GM21367 (cell line): ENCODE results near the gene CREB5.
A peak's percentile ranks its signal among the peaks of the same experiment; 100 is the strongest.
"Not testable (repeated sequence)": the region's sequence is repeated elsewhere in the genome, so short reads cannot be mapped to it uniquely, and the experiment has no call there.

Experiments used
- ATAC-seq: cut with Tn5 transposase; IDR thresholded peaks from one replicate; pipeline ENCODE4 v1.9.1; 2021; ENCODE audit not compliant: unreplicated experiment

CREB5 gene

DNA sequence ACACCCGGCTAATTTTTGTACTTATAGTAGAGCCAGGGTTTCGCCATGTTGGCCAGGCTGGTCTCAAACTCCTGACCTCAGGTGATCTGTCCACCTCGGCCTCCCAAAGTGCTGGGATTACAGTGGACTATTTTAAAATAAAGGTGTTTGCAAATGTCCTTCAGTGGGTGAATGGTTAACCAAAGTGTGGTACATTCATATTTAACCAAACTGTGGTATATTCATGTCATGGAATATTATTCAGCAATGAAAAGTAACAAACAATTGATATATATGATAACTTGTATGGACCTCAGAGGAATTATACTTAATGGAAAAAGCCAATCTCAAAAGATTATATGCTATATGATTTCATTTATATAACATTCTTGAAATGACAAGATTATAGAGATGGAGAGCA, 190.0 kb downstream of the CREB5 start:
- no peak for ATAC-seq

DNA sequence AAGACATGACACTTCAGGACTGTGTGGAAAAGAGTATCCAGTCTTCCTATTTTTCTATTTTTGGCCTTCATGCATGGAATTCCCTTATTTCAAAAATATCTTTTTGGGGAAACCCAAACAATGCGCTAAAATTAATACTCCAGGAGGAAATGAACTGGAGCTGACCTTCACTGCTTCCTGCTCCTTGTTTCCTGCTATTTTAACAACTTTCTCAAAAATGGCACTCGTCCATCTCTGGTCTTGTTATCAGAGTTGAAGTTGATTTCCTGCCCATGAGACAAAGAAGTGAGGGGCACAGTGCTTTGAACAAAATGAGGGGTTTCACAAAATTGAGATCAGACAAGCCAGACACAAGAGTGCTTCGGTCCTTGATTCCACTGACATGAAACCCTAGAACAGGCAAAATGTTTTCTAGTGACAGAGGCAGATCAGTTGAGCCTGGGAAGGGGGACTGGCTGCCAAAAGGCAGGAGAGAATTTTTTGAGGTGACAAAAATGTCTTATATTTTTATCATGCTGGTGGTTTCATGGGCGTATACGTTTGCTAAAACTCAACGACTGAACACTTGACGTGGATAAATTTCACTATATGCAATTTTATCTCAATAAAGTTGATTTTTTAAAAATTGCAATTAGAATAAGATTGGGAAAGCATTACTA, 193.2 kb downstream of the CREB5 start:
- ATAC-seq = no peak

DNA sequence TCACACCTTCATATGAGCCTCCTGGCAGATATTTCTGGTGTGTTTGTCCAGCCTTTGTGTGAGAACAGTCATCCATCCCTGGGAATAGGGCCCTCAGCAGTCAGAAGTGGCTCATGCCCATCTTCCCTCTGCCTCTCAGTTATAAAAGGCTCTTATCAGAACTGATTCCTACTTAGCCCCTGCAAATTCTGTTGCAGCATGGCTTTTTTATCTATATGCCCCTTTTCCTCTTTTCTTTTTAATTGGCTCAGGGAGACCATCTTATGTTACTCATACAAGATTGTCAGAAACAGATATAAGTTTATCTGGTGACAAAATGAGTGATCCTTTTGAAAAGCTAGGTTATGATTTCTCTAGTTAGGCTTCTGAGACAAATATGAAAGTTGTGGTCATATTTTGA, 194.1 kb downstream of the CREB5 start:
- no peak for ATAC-seq

DNA sequence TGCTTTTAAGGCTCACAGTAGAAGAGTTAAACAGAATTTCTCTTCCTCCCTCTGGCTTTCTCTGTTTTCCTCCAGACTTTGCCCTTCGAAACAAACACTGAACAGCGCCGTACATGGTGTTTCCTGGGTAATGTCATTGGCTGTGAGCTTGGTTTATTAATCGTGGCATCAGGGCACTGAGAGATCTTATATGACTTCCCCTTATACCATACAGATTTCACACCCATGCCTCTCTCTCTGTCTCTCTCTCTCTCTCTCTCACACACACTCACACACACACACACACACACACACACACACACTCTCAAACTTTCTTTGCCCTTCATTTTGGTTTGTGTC, 195.5 kb downstream of the CREB5 start:
- ATAC-seq = no peak

DNA sequence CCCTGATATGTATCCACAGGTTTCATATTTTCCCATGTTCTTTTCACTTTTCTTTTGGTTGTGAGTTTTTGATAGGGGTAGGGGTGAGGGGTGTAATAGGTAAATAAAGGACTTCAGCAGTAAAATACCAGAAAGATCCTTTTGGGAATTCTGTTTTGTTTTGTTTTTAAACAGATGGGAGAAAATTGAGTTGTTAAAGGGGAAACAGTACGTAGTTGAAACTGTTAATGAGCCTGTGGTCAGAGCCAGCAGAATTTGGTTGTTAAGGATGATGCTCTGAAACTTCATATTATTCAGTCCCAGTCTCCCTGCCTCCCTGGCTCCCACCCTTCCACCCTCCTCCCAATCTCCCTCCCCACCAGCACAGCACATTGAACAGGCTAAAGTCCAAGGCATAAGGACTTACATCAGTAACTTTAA, 195.9 kb downstream of the CREB5 start:
- ATAC-seq = no peak

DNA sequence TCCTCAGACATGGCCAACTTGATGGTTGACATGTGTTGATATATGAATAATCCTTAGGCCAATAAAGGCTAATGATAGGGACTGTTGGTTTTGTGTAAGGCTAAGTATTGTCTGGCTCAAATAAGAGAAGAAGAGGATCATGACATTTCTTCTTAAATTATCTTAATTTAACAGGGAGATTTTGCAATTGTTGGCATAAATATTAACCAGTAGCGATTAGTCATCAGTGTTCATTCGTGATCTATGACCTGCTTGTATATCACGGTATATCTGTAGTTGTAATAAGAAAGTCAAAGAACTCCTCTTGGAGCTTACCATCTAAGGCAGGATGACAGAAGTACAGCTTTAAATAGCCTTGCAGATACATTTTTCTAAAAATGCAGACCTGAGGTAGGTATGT, 196.4 kb downstream of the CREB5 start:
- no peak for ATAC-seq

DNA sequence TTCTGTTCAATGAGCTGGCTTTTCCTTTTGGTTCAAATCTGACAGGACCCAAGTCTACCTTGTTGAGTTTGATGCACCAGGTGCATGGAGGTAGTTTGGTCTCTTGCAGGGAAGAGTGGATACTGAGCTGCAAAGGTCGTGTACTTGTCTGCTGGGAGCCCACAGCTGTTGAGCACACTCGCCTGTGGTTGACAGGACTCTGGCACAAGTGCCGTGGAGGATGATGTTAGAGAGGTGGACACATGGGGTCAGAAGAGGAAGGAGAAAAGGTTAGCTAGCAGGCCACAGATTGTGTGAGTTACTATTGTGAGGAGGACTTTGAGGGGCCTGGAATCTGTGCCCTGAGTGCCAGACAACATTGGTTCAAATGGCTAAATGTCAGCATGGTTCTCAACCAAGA, 197.3 kb downstream of the CREB5 start:
- no peak for ATAC-seq

DNA sequence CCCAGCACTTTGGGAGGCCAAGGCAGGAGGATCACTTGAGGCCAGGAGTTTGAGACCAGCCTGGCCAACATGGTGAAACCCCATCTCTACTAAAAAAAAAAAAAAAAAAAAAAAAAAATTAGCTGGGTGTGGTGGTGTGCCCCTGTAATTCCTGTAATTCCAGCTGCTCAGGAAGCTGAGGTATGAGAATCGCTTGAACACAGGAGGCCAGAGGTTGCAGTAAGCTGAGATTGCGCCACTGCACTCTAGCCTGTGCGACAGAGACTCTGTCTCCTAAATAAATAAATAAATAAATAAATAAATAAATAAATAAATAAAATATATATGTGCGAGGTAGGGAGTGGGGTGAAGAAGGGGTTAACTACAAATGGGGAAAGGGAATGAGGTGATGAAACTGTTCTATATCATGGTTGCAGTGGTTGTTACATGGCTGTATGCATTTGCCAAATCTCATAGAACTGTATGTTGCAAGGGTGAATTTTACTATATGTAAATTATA, 199.1 kb downstream of the CREB5 start:
- ATAC-seq = not testable (repeated sequence)

DNA sequence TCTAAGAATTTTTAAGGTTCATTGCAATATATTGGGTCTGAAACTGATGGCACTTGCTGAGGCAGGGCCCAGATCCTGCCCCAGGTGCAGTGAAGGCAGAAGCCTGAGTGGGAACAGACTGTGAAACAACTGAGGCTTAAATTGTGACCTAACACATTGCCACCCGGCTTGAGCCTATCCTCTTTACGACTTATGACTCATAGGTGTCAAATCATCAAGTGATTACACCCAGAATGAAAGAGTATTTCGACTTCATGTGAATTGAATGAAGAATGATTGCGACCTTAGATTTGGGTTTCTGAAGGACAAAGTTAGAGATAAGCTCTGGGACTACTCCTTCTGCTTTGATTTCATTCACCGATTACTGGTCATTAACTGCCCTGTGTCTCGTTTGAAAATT, 200.9 kb downstream of the CREB5 start:
- no peak for ATAC-seq

DNA sequence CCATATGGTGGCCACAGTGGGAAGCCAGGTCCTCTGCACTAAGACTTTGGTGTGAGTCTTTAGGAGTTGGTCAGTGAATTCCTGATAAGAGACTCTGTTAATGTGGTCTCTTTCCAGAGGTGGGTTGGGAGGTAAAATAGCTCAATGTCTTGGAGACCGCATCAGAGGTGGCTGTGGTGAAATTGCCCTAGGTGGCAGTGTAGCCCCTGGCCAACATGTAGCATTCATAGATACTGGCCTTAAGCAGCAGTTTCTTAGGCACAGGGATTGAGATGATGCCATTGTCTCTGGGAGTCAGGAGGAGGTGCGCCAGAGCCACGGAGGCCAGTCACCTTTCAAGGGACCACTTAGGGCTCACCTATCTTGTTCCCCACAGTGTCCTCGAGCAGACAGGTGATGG, 202.8 kb downstream of the CREB5 start:
- no peak for ATAC-seq

DNA sequence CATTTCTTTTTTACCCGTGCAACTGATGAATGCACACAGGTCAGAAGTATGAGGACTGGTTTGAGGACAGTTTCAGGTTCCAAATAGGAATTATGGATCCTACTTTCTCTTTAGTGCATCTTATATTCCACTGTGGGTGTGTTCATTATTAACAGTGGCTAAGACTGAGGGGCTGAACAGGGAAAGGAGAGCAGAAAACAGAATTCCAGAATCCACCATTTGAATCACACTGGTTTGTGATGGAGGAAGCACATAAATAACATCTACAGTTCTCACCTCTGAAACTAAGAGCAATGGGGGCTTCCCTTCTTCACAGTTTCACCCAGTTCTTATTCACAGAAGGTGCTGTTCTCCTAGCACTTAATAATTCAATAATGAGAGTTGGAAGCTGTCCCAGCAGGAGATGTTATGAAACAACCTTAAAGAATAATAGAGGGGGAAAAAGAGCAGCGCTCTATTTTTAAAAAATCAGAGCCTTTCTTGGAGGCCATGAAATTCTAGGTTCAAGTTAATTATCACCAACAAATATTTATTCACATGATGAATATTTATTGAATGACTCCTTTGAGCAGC, 205.1 kb downstream of the CREB5 start:
- no peak for ATAC-seq

DNA sequence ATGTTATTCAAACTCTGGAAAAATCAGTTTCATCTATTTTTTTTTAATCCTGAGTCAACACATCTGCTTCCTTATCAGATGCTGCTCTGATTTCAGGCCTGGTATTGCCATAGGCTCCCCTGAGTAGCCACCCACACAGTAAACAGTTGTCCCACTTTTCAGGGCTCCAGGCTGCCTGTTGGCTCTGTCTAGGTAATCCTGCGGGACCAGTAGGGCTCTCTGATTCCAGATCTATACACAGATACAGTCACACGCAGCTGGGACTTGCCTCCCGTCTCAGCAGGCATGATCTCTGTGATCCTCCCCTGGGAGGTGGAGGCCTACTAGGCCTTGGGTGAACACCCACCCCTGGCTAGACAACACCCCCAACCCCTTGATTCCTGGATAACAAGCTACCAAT, 206.1 kb downstream of the CREB5 start:
- ATAC-seq = no peak

DNA sequence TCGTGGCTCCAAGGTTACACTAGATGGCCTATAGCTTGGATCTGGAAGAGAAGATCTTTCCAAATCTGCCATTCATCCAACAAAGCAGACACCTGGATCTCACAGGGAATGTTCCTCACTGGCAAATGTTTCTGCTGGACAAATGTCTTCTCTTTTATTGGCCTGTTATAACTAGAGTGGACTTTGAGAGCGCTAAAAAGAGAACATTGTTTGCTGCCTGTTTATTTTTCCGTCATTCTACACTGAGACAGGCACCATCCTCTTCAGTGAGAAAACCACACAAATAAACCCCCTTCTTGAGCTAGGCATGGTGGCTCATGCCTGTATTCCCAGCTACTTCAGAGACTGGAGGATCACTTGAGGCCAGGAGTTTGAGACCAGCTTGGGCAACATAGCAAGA, 206.9 kb downstream of the CREB5 start:
- ATAC-seq = no peak

DNA sequence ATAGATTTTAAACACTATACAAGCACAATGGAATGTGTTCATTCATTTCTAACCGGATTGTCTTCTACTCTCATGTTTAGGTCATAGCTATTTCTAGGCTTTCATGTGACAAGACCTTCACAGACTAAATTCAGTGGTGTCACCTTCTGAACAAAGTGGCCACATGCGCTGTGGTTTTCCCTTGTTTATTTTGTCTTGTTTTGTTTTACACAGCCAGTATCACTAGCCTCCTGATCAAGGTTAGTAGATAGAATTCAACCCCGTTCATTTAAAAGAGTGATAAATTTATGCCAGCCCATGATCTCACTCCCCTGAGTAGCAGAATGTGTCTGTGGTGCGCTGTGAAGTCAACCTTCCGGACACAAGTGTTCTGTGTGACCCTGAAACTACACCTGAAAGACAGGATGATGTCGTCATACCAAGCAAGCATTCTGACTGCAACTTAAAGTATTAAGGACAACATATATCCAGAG, 209.1 kb downstream of the CREB5 start:
- no peak for ATAC-seq

DNA sequence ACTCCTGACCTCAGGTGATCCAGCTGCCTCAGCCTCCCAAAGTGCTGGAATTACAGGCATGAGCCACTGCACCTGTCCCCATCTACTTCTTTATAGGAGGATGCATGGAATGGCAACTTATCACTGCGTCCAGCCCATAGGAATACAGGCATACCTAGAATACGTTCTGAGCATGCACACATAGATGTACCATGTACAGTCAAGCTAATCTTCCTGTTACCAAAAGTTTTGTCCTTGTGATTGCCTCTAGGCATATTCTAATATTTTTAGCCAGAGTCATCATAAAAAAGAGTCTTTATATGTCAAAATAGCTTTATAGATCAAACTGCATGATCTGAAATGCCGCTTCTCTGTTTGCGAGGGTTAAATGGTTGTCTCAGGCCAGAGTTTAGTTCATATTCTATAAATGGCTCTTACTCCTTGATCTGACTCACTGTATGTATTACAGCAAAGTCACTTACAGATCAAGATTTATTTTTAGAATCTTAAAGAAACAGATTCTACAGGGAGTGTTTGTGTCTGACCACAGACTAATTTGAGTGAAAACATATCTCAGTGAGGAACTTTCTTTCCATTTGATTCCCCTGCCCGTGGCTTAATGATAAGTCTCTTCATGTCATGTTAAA, 210.9 kb downstream of the CREB5 start:
- ATAC-seq = no peak

DNA sequence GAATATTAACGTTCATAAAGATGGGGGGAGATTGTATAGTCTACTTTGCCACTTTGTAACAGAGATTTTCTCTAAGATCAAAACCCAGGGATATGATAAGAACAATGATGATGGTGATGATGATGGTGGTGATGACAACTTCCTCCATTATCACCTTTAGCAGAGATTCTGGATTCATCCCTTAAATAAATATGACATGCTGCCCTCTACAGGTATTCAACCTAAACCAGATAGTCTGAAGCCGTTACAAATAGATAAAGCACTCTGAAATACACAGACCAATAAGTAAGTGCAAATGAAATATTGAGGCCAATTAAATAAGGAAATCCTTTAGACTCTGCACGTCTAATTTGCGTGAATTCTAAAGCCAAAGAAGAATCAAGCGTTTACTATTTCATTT, 211.5 kb downstream of the CREB5 start:
- ATAC-seq = no peak

DNA sequence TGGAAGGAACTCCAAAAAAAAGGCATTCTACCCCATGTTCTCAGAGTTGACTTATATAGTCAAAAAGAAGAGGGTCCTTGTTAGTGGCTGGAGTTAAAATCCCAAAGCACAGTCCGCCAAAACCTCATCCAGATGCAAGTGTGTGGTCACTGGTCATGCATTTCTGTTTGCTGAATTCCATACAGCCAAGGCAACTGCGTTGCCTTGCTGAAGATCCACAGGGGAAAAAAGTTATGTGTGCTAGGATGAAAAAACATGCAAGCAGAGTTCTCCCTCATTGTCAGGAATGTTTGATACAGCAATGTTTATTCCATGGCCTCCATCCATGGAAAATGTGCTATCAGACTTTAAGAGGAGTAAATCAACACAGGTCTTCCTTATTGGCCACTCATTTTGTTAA, 213.1 kb downstream of the CREB5 start:
- ATAC-seq = no peak

DNA sequence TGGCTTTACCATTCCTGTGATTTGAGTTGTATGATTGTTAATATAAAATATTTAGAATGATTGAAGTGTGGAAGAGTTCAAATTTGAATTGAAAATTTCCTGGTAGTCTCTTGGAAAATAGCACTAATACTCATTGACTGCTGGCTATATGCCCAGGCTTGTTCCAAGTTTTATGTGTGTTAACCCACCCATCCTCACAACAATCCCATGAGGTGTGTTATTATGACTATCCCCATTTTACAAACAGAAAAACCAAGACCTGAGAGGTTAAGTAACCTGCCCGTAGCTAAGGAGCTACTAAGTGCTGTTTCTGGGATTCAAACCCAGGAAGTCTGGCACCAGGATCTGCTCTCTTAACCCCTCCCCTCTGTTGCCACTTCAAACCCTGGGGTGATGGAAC, 213.9 kb downstream of the CREB5 start:
- no peak for ATAC-seq

DNA sequence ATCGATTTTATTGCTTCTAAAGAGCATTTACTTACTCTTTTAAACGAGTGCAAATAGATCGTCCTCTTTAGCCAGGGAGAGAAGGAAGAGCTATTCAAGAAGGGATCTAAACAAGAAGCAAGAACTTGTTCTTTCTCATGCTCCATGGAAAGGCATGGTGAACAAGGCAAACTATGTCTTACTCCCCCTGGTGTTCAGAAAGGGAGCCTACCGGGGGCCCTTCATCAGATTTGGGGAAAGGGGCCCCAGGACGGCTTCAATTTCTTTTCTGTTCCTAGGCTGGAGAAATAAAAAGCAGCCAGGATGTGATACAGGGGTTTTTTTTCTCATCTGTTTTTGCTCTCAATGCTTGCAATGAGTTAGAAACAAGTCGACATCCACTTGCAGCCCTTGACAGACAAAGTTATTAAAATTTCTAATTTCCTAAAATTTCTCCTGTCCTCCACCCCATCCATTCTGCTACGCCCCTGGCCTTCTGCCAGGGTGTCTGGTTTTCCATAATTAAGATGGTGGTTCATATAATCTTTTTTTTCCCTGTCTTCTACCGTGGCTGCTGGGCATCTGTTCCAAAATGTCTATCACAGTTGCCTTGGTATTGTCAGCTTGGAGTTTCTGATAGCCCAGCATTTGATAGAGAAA, 214.4 kb downstream of the CREB5 start:
- ATAC-seq = peak; percentile 55

DNA sequence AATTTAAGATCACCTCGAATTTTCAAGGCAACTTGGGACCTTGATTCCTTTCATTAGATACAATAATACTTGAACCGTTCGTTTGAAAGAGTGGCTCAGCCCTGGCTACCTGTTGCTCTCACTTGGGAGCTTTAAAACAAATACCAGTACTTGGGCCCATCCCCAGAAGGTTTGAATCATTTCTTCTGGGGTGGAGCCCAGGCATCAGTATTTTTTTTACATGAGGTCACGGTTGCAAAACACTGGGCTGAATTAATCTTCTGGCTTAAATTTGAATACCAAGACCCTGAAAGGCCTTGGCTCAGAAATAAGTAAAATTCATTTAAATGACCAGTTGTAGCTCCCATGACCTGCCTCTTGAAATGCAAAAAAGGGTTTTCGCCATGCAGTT, 214.9 kb downstream of the CREB5 start:
- no peak for ATAC-seq

DNA sequence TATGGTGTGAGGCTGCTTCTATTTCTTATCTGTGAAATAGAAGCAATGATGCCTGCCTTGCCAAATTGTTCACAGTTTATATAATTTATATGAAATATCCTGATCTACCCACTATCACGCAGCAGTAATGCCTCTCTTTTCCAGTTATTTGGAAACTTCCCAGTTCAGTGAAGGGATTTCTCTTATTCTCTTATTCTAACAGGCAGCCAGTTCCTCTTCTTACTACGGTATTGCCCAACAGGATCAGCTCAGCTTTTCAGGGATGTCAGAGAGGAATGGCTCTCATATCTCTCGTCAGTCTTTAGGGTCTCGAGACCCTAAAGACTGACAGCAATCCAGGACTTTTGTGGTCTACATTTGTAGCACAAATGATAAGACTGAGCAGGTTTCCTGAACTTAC, 215.6 kb downstream of the CREB5 start:
- no peak for ATAC-seq

DNA sequence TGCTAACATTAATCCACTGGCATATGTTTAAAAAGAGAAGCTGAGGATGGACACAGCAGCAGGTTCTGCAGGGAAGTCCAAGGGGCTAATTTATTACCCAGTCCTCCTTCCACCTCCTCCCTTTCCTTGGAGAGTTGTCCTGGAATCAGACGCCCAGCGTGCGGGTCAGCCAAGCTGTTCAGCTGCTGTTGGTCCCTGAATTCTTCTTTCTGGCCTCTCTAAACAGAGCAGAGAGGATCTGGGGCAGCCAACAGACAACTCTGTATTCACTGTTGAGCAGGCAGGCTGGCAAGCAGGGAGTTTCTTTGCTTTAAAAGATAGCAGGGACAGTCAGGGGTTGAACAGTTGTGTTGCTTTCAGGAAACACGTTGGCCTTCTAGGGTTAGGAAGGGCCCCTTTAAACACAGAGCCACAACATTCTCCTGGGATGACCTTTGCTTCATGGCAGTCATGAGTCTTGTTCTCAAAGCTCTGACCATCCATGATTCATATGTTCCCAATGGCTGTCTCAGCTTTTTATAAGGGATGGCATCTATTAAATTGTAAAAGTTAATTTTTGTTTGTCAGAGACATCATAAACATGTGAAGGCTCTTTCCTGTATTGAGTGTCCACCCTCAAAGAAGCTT, 217.0 kb downstream of the CREB5 start:
- ATAC-seq = no peak
